ENCODE results near the gene MLLT3.

Gene MLLT3

DNA sequence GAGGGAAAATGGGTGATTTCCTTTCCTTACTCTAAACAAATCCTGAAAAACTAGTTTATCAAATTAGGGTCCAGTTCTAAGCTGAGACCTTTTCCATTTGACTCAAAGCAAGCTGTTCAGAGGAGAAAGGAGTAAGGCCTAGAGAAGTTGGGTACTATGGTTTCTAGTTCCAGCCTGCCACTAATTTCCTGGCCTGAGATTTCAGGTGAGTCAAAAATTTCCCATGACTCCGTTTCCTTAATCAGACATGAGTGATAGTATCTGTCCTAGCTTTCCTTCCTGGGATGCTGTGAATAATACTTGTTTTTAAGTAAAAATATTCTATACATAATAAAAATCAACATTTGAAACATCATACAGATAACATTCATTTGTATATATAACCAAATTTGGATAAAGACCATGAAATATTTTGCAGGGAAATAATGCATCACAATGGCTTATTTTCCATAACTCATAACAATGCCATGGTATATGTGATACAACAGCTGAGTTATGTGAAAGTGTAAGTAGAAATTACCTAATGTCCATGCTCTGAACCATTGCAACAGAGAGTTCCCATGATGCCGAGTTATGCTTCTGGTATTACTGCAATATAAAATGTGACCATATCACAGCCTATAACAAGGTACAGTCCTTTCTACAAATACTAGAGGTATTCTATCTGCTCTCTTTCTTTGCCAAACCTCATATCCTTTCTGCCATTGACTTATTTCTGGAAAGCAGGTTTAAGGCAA lies 142.7 kb downstream of the MLLT3 start:
- Histone ChIP-seq H2AFZ (ENCODE audit: low read depth, low read length) (no peak overlapping the region), H3K9me3 (ENCODE audit: low read length) (no peaks in the 10 kb centered on the region), H3K36me3 (ENCODE audit: insufficient read depth, low read length) (no peaks in the 10 kb centered on the region), H3K4me1 (ENCODE audit: insufficient read depth, low read length) (peaks cover 17% of the 10 kb centered on the region), H3K27me3 (ENCODE audit: insufficient read depth, low read length) (no peaks in the 10 kb centered on the region), H3K4me3 (ENCODE audit: low read length) (no peak overlapping the region)

DNA sequence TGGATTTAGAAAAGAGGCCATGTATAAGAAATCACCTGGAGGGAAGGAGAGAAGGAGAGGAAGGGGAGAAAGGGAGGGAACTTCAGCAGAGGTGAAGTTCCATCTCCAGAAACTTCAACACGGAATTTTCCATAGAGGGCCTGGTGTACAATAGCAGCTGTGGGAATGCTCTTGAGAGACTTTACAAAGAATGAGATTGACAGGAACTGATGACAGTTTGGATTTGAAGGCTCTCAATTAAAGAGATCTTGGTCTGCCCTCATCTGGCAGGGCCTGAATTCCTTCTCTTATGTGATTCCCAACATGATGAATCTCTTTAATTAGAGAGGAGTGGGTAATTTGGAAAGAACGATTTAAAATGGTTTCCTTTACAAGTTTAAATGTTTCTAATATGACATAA lies 143.5 kb downstream of the MLLT3 start:
- no peak overlapping the region for H3K4me3 ChIP-seq (ENCODE audit: low read length)
- no peaks in the 10 kb centered on the region for H3K27me3 ChIP-seq (ENCODE audit: insufficient read depth, low read length)
- peaks cover 17% of the 10 kb centered on the region for H3K4me1 ChIP-seq (ENCODE audit: insufficient read depth, low read length)
- H3K36me3 ChIP-seq (ENCODE audit: insufficient read depth, low read length): no peaks in the 10 kb centered on the region
- H3K9me3 ChIP-seq (ENCODE audit: low read length): no peaks in the 10 kb centered on the region
- no peak overlapping the region for H2AFZ ChIP-seq (ENCODE audit: low read depth, low read length)

DNA sequence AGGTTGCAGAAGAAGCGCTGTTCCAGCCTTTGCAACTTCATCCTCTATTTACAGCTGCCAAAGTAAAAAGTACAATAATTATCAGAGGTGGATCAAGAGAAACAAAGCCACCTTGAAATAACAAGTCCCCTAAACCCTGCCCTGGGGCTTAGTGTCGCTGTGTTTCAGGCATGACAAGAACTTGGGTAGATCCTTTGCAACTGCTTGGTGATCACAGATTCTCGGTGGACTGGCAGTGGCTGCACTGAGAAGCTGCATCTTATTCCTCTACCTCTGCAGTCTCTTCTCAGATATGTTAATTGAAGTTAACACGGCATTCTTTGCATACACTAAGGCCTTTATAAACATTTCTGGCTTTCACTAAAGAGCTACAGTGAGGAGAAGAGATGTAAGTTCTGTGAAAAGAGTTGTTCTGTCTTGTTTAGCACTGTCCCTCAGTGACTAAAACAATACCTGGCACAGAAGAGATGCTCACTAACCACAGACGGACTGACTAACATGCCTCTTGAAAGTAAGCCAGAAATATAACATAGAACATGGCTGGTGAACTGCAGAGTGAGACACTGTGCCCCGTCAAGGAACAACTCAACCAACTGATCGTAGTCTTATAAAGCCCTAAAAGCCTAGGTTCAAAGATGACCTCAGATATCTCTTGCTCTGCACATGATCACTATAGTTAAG lies 144.2 kb downstream of the MLLT3 start:
- no peaks in the 10 kb centered on the region for H3K9me3 ChIP-seq (ENCODE audit: low read length)
- peaks cover 17% of the 10 kb centered on the region for H3K4me1 ChIP-seq (ENCODE audit: insufficient read depth, low read length)
- H2AFZ ChIP-seq (ENCODE audit: low read depth, low read length): no peak overlapping the region
- no peaks in the 10 kb centered on the region for H3K27me3 ChIP-seq (ENCODE audit: insufficient read depth, low read length)
- no peaks in the 10 kb centered on the region for H3K36me3 ChIP-seq (ENCODE audit: insufficient read depth, low read length)
- no peak overlapping the region for H3K4me3 ChIP-seq (ENCODE audit: low read length)

DNA sequence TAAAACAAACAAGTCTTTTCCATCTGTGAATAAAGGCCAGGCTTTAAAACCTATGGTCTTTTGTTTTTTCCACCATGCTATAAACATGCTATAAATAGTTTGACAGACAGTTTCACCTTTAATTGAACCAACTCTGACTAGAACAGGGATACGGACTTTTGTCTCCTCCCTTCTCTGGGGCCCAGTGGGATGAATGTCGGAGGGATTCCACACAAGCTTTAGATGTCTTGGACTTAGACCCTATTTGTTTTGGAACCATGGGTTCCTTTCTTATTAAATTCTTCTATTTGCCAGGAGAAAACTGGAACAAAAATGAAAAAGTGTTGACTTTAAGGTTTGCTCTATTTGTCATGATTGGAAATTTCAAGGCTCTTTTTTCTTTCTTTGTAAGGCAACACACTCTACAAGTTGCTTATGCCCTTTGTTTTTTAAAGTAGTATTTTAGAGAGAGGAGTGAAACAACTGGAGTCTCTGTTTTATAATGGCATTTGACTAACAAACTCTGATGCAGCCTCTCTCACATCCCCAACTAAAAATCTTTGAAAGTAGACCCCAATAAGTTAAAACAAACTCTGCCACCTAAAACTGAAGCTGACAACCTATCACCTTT lies 145.3 kb downstream of the MLLT3 start:
- Histone ChIP-seq H3K36me3 (ENCODE audit: insufficient read depth, low read length) (no peaks in the 10 kb centered on the region), H3K27me3 (ENCODE audit: insufficient read depth, low read length) (no peaks in the 10 kb centered on the region), H3K4me3 (ENCODE audit: low read length) (no peak overlapping the region), H3K4me1 (ENCODE audit: insufficient read depth, low read length) (peaks cover 17% of the 10 kb centered on the region), H2AFZ (ENCODE audit: low read depth, low read length) (no peak overlapping the region), H3K9me3 (ENCODE audit: low read length) (no peaks in the 10 kb centered on the region)

DNA sequence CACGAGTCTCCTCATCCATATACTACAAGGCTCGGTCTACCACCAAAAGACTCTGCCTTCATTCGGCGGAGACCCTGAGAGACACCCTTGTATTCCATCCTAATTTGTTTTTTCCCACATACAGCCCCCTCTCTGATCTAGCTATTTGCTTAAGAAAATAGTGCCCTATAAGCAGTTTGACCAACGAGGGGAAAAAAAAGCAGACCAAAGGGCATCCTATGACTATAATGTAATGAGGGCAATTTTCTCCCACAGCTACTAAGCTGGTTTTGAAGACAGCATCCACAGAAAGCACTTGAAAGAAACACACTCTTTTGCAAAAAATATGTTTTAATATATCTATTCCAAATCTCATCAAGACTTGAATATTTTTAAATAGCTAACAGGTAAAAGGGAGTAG lies 147.8 kb downstream of the MLLT3 start:
- H3K4me1 ChIP-seq (ENCODE audit: insufficient read depth, low read length): peaks cover 20% of the 10 kb centered on the region
- no peak overlapping the region for H2AFZ ChIP-seq (ENCODE audit: low read depth, low read length)
- no peak overlapping the region for H3K4me3 ChIP-seq (ENCODE audit: low read length)
- no peaks in the 10 kb centered on the region for H3K9me3 ChIP-seq (ENCODE audit: low read length)
- no peaks in the 10 kb centered on the region for H3K36me3 ChIP-seq (ENCODE audit: insufficient read depth, low read length)
- no peaks in the 10 kb centered on the region for H3K27me3 ChIP-seq (ENCODE audit: insufficient read depth, low read length)

GRCh38 chr9:20473515-20474013 lies 148.7 kb downstream of the MLLT3 start:
- H3K27me3 ChIP-seq (ENCODE audit: insufficient read depth, low read length): no peaks in the 10 kb centered on the region
- peaks cover 24% of the 10 kb centered on the region for H3K4me1 ChIP-seq (ENCODE audit: insufficient read depth, low read length)
- H3K36me3 ChIP-seq (ENCODE audit: insufficient read depth, low read length): no peaks in the 10 kb centered on the region
- no peak overlapping the region for H3K4me3 ChIP-seq (ENCODE audit: low read length)
- no peak overlapping the region for H2AFZ ChIP-seq (ENCODE audit: low read depth, low read length)
- no peaks in the 10 kb centered on the region for H3K9me3 ChIP-seq (ENCODE audit: low read length)

- H3K9me3 ChIP-seq (ENCODE audit: low read length): no peaks in the 10 kb centered on the region
- H3K27me3 ChIP-seq (ENCODE audit: insufficient read depth, low read length): no peaks in the 10 kb centered on the region
- H3K4me1 ChIP-seq (ENCODE audit: insufficient read depth, low read length): peaks cover 13% of the 10 kb centered on the region
- H3K4me3 ChIP-seq (ENCODE audit: low read length): no peak overlapping the region
- H2AFZ ChIP-seq (ENCODE audit: low read depth, low read length): no peak overlapping the region
- H3K36me3 ChIP-seq (ENCODE audit: insufficient read depth, low read length): no peaks in the 10 kb centered on the region
Measured at GRCh38 chr9:20472342-20473045, 149.8 kb downstream of the MLLT3 start.

DNA sequence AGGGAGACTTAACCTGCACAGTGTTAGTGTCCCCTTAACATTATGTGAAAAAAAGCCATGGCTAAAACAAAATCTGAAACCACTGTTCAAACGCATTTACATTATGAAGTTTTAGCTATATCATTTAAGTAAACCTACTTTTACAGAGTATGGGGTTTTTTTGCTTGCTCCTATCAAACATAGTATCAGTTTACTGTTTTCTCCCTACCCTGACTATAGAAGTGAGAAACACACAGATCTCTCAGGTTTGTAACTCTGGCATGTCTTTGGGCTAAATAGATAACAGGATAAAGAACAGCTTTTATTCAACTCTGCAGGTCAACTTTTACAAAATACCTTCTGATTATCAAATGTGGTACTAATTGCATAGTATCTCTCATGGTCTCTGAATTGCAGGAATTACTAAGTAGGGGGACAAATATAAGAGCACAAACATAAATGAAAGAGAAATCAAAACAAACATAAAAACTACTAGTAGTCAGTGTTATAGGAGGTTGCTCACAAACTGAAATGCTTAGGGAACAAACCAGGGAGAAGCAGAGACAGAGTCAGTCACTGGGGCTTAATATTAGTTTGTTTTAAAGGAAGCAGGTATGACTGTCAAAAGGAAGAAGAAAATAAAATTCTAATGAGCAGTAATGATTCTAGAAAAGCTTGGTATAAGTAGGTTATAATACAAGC lies 155.8 kb downstream of the MLLT3 start:
- H3K36me3 ChIP-seq (ENCODE audit: insufficient read depth, low read length): no peaks in the 10 kb centered on the region
- no peak overlapping the region for H2AFZ ChIP-seq (ENCODE audit: low read depth, low read length)
- H3K4me3 ChIP-seq (ENCODE audit: low read length): no peak overlapping the region

DNA sequence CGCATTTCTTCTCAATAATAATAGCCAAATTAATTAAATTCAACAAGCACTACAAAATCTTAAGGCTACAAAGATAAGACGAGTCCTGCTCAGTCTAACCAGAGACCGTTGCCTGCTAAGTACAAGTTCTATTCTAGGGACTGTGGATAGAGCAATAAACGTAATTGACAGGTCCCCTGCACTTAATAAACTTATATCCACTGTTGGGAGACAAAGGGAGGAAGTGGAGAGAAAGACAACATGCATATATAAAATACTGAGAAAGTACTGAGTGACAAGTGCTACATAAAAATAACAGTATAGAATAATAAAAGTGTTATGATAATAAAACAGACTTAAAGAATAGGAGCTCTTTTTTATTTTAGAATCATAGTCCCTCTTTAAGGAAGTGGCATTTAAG lies 158.1 kb downstream of the MLLT3 start:
- Histone ChIP-seq H2AFZ (ENCODE audit: low read depth, low read length) (no peak overlapping the region), H3K9me3 (ENCODE audit: low read length) (no peaks in the 10 kb centered on the region), H3K4me3 (ENCODE audit: low read length) (no peak overlapping the region), H3K4me1 (ENCODE audit: insufficient read depth, low read length) (peaks cover 1% of the 10 kb centered on the region), H3K27me3 (ENCODE audit: insufficient read depth, low read length) (no peaks in the 10 kb centered on the region), H3K36me3 (ENCODE audit: insufficient read depth, low read length) (no peaks in the 10 kb centered on the region)

More for the DNA sequence above, 155.8 kb downstream of the MLLT3 start:
- Histone ChIP-seq H3K4me1 (ENCODE audit: insufficient read depth, low read length) (peaks cover 6% of the 10 kb centered on the region), H3K27me3 (ENCODE audit: insufficient read depth, low read length) (no peaks in the 10 kb centered on the region), H3K9me3 (ENCODE audit: low read length) (no peaks in the 10 kb centered on the region)

GRCh38 chr9:20463823-20464222 lies 158.5 kb downstream of the MLLT3 start:
- Histone ChIP-seq H3K36me3 (ENCODE audit: insufficient read depth, low read length) (no peaks in the 10 kb centered on the region), H3K27me3 (ENCODE audit: insufficient read depth, low read length) (no peaks in the 10 kb centered on the region), H3K9me3 (ENCODE audit: low read length) (no peaks in the 10 kb centered on the region), H3K4me1 (ENCODE audit: insufficient read depth, low read length) (no peaks in the 10 kb centered on the region), H3K4me3 (ENCODE audit: low read length) (no peak overlapping the region), H2AFZ (ENCODE audit: low read depth, low read length) (no peak overlapping the region)

DNA sequence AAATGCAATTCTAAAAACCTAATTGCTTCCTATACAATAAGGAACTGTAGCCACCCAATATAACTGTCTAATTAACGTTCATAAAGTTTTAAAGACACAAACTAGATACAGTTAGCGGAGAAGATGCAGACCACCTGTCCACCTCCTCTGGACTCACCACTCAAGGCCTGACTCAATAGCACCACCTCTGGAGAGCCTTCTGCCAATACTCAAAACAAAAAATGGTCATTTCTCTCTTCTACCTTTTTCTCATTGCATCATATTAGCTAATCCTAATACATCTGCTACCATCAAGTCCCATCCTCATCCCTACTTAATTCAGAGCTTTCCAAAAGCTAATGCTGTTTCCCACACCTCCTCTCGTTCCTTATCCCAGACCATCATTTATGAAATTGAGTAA lies 159.9 kb downstream of the MLLT3 start:
- Histone ChIP-seq H2AFZ (ENCODE audit: low read depth, low read length) (no peak overlapping the region), H3K9me3 (ENCODE audit: low read length) (no peaks in the 10 kb centered on the region), H3K4me1 (ENCODE audit: insufficient read depth, low read length) (no peaks in the 10 kb centered on the region), H3K4me3 (ENCODE audit: low read length) (no peak overlapping the region), H3K27me3 (ENCODE audit: insufficient read depth, low read length) (no peaks in the 10 kb centered on the region), H3K36me3 (ENCODE audit: insufficient read depth, low read length) (no peaks in the 10 kb centered on the region)

DNA sequence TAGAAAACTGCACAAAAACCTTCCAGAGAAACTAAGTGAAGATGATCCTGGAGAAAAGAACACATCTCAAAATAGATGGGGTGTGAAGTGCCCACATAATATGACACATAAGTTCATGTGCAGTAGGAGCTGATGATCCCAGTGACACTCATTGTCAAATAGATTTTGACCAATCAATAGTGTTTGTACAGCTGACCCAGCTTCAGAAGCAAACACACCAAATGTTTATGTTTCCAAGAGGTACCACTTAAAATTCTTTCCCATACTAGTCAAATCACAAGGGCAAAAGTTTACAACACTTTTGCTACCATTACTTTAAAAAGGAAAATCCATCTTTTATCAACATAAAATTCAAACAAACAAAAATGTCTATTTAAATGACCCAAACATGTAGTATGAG lies 175.0 kb downstream of the MLLT3 start:
- no peaks in the 10 kb centered on the region for H3K9me3 ChIP-seq (ENCODE audit: low read length)
- H2AFZ ChIP-seq (ENCODE audit: low read depth, low read length): no peak overlapping the region
- H3K36me3 ChIP-seq (ENCODE audit: insufficient read depth, low read length): peaks cover 10% of the 10 kb centered on the region
- no peaks in the 10 kb centered on the region for H3K27me3 ChIP-seq (ENCODE audit: insufficient read depth, low read length)
- H3K4me3 ChIP-seq (ENCODE audit: low read length): no peak overlapping the region
- no peaks in the 10 kb centered on the region for H3K4me1 ChIP-seq (ENCODE audit: insufficient read depth, low read length)
